NCI-H128 (cell line): ENCODE data around the gene NRG3.
"Not testable (repeated sequence)": the region's sequence is repeated elsewhere in the genome, so short reads cannot be mapped to it uniquely, and the experiment has no call there.

Experiments used
- DNase-seq: peaks from one replicate; lab custom pipeline; 2025; ENCODE audit not compliant: unreplicated experiment; lab: John Stamatoyannopoulos, UW

Gene NRG3

DNA sequence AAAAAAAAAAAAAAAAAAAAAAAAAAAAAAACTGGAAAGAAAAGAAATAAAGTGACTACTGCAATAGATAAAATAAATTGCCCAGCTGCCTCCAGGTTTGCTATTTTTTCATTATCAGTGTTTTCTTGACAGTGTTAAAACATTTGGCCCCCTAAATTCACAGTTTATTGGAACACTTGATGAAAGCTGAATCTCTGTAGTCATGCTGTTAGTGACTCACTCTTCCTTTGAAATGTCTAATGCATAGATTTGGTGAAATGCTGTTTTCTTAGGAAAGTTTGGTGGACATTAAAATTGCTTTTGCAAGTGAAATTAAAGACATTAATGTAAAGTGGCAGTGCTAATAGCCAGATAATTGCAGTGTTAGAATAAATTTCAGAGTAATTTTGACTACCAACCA is 785.2 kb downstream of the NRG3 start:
- no peak for DNase-seq

DNA sequence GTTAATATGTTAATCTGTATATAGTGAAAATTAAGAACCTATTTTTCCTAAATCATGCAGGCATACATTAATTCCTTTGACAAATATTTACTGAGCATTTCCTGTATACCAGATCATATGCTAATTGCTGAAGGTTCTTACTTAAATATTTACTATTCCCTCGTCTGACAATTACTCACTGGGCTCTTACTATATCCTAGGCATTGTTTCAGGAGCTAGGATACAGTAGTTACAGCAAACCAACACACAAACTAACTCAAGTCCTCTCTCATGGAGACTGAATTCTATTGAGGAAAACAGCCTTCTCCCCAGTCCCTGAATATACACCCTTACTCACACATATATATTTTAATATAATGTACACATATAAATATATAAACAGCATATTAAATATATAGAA is 786.0 kb downstream of the NRG3 start:
- no peak for DNase-seq

DNA sequence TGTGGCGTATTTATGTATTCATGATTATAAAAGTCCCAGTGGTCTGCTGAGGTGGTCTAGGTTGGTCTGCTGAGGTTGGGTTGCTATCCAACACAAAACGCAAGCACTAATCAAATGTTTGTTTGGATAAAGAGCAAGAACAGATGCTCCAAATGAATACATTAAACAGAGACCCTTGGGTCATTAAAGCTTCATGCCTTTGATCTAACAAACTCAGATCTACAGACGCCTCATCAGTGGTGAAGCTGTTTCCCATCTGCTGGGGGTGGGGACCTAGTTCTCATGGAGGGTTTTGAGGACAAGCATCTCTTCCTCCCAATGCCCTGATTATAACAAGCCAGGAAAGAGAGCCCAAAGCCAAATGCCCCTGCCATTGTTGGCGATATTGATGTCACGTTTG is 786.7 kb downstream of the NRG3 start:
- DNase-seq: no peak

DNA sequence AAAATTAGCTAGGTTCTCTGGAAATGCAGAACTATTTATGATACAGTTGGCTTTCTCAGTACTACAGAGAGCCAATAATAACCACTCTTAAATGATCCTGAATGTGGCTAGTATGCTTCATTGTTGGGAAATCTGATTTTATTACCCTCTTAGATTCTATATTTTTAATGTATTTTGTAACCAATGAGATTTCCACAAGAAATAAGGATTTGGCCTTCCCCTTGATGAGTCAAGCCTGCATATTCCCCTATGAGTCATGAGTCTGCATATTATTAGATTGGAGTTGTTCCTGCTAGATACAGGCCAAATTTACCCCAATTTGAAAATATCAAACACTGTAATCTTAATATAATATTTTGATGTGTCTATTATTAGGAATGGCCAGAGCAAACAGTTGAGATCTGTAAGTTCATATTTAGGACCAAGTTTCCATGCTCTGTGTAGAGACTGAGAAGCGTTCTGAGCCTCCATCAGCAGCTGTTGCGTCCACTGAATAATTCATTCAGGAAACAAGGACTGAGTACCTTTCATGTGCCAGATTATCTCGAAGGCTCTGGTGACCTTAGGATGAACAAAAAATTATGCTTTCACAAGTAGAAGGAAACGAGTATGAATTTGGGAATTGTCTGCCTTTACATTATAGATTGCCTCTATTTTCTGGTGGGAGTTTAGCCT is 793.4 kb downstream of the NRG3 start:
- DNase-seq: no peak

DNA sequence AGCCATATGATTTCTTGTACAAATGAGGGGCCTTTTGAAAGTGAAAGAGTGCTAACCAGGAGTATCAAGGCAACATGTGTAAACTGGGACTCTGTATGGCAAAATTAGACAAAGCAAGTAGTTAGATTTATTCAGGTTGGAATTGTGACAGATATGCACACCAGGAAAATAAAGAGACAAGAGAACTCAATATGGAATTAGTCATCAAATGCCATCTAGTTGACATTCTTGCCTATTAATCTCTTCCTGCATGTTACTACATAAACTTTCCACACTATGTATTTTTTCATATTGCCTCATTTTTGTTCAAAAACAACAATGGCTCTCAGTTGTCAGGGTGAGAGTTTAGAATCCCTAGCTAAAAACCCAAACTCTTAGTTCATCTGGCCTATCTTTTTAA is 799.0 kb downstream of the NRG3 start:
- DNase-seq: no peak

DNA sequence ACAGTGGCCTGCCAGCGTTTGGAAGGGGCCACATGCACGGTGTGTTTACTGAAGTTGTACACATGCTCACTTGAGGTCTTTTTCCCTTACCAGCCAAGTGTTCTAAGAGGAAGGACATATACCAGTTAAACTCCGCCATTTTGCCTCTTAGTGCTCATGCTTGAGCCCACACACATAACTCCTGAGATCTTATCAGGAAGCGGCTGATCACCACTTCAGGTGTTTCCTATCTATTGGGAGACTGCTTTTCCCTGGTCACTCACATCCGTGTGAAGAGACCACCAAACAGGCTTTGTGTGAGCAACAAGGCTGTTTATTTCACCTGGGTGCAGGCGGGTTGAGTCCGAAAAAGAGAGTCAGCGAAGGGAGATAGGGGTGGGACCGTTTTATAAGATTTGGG is 802.9 kb downstream of the NRG3 start:
- not testable (repeated sequence) for DNase-seq

DNA sequence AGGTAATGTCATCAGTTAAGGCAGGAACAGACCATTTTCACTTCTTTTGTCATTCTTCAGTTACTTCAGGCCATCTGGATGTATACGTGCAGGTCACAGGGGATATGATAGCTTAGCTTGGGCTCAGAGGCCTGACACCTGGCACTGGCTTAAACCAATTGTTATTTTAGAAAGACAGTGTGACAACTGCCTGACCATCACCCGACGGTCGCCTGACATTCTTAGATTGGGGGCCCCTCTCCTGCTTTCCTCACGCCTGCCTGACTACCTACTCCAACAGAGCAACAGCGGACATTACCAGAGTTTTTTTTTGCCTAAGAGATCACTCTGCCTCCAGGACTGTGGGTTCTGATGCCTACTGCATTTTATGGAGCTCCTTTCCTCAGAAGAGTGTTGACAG is 803.5 kb downstream of the NRG3 start:
- DNase-seq: not testable (repeated sequence)

DNA sequence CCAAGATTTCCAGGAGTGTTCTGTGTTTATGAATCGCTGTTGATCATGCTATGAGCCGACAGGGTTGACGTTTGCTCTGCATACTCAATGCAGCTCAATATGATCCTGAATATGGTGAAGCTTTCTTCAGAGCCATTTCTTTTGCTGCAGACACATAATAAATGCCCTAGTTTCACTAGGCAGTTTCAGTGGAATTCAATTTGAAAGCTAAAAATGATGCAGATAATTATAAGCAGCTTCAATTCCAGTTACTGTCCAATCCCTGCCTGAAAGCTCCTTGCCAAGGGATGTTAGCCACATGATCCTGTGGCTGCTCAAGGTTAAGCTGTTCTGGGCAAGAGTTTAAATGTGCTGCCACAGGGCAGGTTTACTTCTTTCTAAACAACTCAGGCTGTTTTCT is 805.6 kb downstream of the NRG3 start:
- no peak for DNase-seq

DNA sequence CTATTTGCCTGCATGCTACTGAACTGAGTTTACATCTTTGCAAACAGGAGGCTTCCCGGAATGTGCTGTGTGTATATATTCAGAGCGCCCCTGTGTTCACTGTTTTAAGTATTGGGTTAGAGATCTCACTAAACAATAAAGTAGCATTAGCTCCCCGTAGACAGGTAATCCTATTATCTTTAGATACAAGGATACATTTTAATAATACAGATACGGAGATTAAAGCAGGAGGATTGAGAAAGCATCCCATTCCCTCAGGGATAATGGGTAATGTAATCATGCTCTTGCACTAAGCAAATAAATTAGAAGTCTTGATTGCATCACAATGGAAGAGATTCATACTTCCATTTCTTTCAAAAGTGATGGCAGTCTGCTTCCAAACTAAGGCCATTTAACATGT is 809.0 kb downstream of the NRG3 start:
- DNase-seq: no peak

DNA sequence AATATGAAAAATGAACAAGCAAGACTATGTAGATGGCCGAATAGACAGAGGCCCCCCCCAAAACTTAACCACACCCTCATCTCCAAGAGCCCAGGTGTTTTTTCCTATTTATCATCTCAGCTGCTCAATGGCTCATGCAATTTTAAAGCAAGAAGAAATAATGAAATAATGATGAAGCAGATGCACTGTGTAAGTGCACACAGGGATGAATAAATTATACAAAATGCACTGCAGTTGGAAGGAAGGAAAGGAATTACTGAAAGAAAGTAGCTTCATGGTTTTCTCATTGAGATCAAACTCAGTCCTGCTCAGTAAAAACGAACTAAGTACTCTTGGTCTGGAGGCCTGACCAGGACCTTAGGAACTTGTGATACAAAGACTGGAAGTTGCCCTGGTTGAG is 810.1 kb downstream of the NRG3 start:
- DNase-seq: no peak

DNA sequence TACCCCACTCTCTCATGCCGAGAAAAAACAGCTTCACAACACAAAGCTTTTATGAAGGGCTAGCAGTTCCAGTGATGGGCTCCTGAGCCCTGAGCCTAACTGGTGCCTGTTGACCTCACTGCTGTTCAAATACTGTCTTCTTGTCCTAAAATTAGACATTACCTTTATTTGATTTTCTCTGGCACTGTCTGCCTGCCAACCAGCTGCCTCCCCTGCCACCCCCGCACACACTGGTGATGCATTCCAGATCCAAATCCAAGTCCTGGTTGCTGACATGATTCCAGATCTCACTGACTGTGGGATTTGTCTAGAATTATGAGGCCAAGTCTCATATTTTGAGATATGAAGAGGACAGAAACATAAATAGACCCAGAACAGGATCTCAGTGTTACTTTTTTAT is 816.2 kb downstream of the NRG3 start:
- no peak for DNase-seq

DNA sequence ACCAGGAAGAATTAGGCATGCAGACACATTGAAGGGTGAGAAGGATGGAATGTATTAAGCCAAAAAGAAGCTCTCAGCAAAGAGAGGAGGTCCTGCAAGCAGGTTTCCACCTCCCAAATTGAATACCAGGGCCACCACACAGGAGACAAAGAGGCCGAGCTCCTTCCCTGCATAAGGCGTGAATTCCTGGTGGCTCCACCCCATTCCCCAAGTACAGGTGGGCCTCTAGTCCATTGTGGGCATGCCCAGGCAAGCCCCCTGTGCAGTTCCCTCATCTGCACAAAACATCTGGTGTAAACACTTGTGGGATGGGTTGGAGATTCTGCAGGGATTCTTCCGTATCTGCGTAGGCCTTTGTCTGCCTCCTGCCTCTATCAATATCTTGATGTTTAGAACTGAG is 817.5 kb downstream of the NRG3 start:
- no peak for DNase-seq

DNA sequence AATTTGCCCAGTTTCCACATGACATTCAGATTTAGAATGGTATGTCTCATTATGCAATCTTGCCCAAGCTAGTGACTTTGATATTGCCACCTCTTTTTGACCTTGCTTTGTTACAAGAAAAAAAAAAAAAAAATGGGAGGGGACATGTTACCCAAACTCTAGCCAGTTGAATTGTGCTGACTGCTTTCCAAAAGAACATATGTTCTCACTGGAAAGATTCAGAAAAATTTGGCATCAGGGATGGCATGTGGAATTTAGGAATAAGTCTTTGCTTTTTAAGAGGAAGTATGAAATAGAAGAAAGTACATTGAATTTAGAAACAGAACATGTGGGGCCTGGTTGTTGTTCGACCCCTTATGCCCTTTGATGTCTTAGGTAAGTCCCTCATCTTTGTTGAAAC is 846.8 kb downstream of the NRG3 start:
- no peak for DNase-seq

DNA sequence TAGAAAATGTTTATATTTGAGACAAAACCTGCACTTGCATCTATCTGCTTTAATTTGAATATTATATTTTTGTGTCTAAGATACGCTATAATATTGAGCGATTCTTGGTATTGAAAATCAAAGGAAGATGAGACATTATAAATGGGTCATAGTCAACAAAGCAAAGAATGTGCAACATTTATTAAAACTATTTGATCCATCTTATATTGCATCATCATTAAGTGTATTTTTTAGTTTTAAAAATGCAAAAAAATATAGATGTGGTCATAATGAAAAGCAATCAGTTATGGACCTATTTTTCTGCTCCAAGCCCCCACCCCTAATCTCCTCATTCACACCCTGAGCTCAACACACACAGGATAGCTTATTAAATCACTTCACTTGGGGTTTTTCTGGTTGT is 847.3 kb downstream of the NRG3 start:
- DNase-seq: no peak

DNA sequence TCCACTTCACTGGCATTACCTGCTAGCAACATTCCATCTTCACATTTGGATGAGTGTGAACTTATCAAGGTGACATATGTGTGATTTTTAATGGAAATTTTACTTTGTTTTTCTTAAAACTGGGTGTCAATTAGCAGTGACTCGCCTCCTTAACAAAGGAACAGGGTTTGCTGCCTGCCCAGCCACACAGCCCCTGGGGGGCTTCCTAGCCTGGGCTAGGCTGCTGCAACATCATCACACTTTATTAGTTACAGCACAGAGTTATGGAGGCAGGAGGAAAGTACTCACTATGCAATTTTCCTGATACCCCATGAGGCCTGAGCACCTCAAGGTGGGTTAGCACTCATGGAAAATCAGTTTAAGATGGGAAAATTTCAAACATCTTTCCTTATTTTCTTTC is 861.3 kb downstream of the NRG3 start:
- DNase-seq: no peak

DNA sequence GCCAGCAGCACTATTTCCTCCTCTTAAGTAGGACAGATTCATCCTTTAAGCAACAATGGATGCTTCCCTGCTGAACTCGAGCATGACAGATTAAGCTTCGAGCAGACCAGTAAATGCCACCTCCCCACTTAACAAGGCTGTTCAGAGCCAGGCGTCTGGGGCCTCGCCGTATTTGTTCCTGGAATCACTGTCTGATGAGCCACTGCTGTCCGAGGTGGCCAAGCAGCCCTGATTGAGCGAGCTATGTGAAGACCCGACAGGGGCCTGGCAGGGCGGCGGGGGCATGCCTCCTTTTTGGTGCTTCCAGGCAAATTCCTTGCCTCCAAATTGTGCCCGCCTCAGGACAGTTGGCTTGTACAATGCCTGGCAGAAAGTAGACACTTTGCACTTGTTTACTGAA is 862.6 kb downstream of the NRG3 start:
- DNase-seq: no peak

DNA sequence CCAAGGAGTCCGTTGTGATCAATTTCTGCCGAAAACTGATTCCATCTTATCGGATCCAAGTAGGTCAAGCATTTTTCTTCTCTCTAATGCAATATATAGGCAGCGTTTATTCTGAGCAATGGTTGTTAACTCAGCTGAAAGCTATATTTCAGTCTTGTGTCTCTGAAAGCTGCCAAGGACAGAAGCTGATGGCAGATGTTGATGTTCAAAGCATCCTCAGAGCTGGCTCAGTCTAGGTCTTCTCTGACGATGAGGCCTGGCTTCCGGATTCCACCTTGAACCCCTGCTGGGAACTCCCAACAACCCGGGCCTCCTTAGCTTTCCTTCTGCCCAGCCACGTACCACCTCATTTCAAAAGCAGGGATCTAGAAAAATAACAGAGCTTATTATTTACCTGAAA is 863.6 kb downstream of the NRG3 start:
- DNase-seq: no peak

DNA sequence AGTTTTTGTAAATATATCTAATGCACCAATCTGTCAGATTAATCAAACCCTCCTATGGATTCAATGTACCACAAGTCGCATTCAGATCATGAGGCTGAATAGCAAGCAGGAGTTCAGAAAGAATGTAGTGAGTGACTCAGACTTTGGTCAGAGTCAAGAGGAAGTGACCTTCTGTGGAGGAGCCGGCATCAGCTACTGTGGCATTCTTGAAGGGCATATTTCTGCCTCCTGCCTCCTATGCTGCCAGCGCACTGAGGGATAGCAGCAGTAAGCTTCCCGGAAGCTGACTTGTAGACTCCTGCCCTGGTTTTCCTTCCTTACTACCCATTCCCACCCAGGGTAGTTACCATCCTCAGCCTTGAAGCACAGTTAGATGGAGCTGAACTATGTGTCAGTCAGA is 867.5 kb downstream of the NRG3 start:
- DNase-seq: no peak

DNA sequence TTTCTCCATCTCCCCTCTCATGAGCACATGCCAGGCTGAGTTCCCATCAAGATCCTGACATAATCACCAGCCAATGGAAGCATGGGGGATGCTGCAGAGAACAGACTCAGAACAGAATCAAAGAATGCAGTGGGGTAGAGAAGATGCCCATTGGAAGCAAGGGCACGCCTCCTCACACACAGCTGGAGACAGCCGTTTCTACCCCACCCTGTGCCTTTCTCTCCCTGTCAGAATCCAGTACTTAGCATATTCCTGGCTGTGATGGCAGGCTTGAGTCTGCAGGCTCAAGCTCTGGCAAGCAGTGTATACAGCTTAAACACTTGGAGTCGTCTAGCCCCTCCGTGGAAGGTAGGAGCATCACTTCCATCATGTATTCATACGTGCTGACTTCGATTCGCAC is 867.9 kb downstream of the NRG3 start:
- no peak for DNase-seq

DNA sequence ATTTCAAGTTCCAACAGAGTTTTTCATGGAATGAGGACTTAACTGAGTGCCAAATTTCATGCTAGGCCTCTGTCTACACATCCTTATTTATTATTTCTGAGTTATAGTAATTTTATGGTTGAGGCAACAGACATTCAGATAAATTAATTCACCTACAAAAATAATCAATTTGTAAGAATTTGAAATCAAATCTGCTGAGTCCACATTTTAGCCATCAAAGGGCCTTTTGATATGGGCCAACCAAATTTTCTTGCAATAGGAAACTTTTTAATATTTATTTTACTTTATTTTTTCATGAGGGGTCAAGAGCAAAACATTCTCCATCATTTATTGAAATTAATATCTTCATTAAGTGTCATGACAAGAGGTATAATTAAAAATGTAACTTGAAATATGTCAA is 875.5 kb downstream of the NRG3 start:
- no peak for DNase-seq

DNA sequence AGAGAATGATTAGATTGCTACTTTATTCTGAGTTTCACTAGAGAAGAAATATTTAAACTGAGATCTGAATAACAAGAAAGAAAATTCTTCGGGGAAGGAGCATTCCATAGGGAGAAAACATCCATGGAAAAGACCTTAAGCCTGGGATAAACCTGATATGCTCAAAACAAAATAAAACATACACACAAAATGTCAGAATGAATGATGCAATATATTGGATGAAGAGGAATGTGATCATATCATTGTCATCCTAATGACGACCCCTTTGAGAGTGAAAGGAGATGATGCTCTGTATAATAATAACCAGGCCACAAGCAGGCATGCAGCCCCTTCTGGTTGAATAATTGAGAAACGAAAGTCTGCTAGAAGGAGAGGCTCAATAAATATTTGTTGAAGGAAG is 882.4 kb downstream of the NRG3 start:
- DNase-seq: no peak

DNA sequence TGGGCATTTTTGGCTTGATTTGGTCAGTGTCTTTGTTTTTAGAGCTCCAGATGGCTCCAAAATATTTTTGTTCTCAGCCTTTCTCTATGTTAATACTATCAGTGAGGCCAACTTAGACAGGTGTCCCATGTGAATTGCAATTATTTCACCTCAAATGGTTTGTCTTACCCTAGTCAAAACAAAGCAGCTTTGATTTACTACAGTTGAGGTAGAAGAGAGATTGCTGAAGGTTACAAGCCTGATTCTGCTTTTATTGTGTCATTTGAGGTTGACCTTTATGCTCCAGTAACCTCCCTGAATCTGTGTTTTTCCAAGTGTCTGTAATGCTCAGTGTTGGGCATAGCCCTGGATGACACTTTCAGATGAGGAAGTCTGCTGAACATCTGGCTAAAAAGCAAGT is 882.9 kb downstream of the NRG3 start:
- no peak for DNase-seq

DNA sequence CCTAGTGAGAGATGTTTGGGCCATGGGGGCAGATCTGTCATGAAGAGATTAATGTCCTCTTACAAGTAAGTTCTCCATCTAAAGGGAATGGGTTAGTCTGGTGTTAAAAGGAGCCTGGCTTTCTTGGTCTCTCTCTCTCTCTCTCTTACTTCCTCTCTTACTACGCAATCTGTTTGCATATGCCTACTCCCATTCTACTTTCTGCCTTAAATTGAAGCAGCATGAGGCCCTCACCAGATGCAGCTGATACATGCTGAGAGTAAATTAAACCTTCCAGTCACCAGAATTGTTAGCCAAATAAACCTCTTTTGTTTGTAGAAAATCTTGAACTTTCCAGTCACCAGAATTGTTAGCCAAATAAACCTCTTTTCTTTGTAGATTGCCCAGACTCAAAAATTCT is 884.1 kb downstream of the NRG3 start:
- no peak for DNase-seq

DNA sequence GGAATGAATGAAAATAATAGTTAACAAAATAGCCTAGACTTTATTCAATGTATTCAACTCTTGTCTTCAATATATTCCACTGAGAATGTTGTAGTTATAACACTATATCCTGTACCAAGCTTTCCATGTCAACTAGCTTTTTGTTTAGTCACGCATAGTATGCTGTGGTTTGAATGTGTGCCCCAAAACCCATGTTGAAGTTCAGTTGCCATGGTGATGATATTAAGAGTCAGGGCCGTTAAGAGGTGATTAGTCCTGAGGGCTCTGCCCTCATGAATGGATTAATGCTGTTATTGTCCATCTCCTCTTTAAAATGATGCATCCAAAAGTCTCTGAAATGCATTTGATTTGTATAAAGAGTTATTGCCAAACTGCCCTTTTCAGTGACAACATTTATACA is 887.6 kb downstream of the NRG3 start:
- DNase-seq: no peak
